ENCODE results near the gene TULP3. TPM values are rescaled to one million over a fixed set of nuclear protein-coding genes. Genes with fewer than 3 reads are reported as not detected.

The TULP3 gene
- 18.1 to 21.4 TPM (median 20.3 TPM) in 5 replicates for total RNA-seq (2022; extraction: Qiagen RNA extraction; ENCODE audit: low read depth)

GRCh38 chr12:2890388-2891239, at the start of gene TULP3:
Gene TULP3 (plus strand): TSS chr12:2890891. CDS start chr12:2890948, 57 bp downstream.

GRCh38 chr12:2857021-2857431, 33.7 kb upstream of the TULP3 start, which contains the start of gene TEX52:
Gene TEX52 (minus strand): TSS chr12:2857039. CDS start chr12:2857026, 13 bp downstream.

GRCh38 chr12:2877047-2877952, 13.4 kb upstream of the TULP3 start, which contains the start of the genes FOXM1 and RHNO1:
Gene FOXM1 (minus strand): TSS chr12:2877174. CDS start chr12:2874478, 2,696 bp downstream.
Gene RHNO1 (plus strand): TSS chr12:2877223. CDS start chr12:2885367, 8,144 bp downstream.

GRCh38 chr12:2959192-2959504, 68.5 kb downstream of the TULP3 start, which contains the start of gene TEAD4:
Gene TEAD4 (plus strand): TSS chr12:2959397.

Other genes starting within 250 kb of the TULP3 start
- gene FKBP4, start 95.9 kb upstream of the TULP3 start, total RNA-seq (2022; extraction: Qiagen RNA extraction; ENCODE audit: low read depth): 105 to 131 TPM (median 114 TPM) in 5 replicates
- 11.9 to 19.2 TPM (median 18.4 TPM) in 5 replicates for gene ITFG2, start 78.2 kb upstream of the TULP3 start, total RNA-seq (2022; extraction: Qiagen RNA extraction; ENCODE audit: low read depth)
- not detected in 5 replicates for gene NRIP2, start 55.9 kb upstream of the TULP3 start, total RNA-seq (2022; extraction: Qiagen RNA extraction; ENCODE audit: low read depth)
- not detected in 5 replicates for gene TEX52, start 33.9 kb upstream of the TULP3 start, total RNA-seq (2022; extraction: Qiagen RNA extraction; ENCODE audit: low read depth)
- 77.0 to 96.8 TPM (median 92.7 TPM) in 5 replicates for gene FOXM1, start 13.7 kb upstream of the TULP3 start, total RNA-seq (2022; extraction: Qiagen RNA extraction; ENCODE audit: low read depth)
- 39.8 to 49.6 TPM (median 45.7 TPM) in 5 replicates for gene RHNO1, start 13.7 kb upstream of the TULP3 start, total RNA-seq (2022; extraction: Qiagen RNA extraction; ENCODE audit: low read depth)
- gene TEAD4, start 68.5 kb downstream of the TULP3 start, total RNA-seq (2022; extraction: Qiagen RNA extraction; ENCODE audit: low read depth): 37.2 to 51.6 TPM (median 49.0 TPM) in 5 replicates
- 23.0 to 50.7 TPM (median 43.2 TPM) in 5 replicates for gene TSPAN9, start 186.5 kb downstream of the TULP3 start, total RNA-seq (2022; extraction: Qiagen RNA extraction; ENCODE audit: low read depth)

All from A549 treated with ZK216348 at 1 μM for 4 hours (cell line).